T1000 (cell line): Measurements from ENCODE around the gene GOLT1B.

Experiments
- DNase-seq: peaks from one replicate; lab custom pipeline; 2025; ENCODE audit warnings: mixed read lengths; lab: John Stamatoyannopoulos, UW

GOLT1B gene

GRCh38 chr12:21523148-21523547 is 21.6 kb downstream of the GOLT1B start:
- DNase-seq = no peak

- DNase-seq = no peak
These were observed 24.5 kb downstream of the GOLT1B start, which contains the start of gene SPX for GRCh38 chr12:21526053-21526452. SPX (plus strand) TSS chr12:21526296; CDS start chr12:21526473, 177 bp downstream.

- no peak for DNase-seq
These were observed 25.2 kb downstream of the GOLT1B start for GRCh38 chr12:21526721-21527345.

GRCh38 chr12:21527451-21528180 is 26.0 kb downstream of the GOLT1B start:
- DNase-seq = peak; percentile 57

GRCh38 chr12:21528953-21529352 is 27.4 kb downstream of the GOLT1B start:
- DNase-seq = no peak

- DNase-seq = no peak
These were observed 27.9 kb downstream of the GOLT1B start for GRCh38 chr12:21529456-21529855.

GRCh38 chr12:21538061-21538653 is 36.6 kb downstream of the GOLT1B start:
- DNase-seq = no peak

- no peak for DNase-seq
These were observed 38.2 kb downstream of the GOLT1B start for GRCh38 chr12:21539797-21540196.

GRCh38 chr12:21541773-21542172 is 40.2 kb downstream of the GOLT1B start:
- no peak for DNase-seq

- no peak for DNase-seq
These were observed 40.8 kb downstream of the GOLT1B start for GRCh38 chr12:21542403-21542802.

- no peak for DNase-seq
These were observed 41.6 kb downstream of the GOLT1B start for GRCh38 chr12:21543151-21543550.

GRCh38 chr12:21545557-21545956 is 44.0 kb downstream of the GOLT1B start:
- DNase-seq = no peak

GRCh38 chr12:21546716-21547115 is 45.1 kb downstream of the GOLT1B start:
- DNase-seq = no peak

GRCh38 chr12:21547437-21547836 is 45.8 kb downstream of the GOLT1B start:
- no peak for DNase-seq

- DNase-seq = no peak
These were observed 50.4 kb downstream of the GOLT1B start for GRCh38 chr12:21551841-21552465.

GRCh38 chr12:21552635-21553328 is 51.2 kb downstream of the GOLT1B start:
- DNase-seq = no peak

GRCh38 chr12:21553329-21553675 is 51.7 kb downstream of the GOLT1B start:
- no peak for DNase-seq

- no peak for DNase-seq
These were observed 56.6 kb downstream of the GOLT1B start for GRCh38 chr12:21558100-21558679.

GRCh38 chr12:21559855-21560569 is 58.4 kb downstream of the GOLT1B start:
- no peak for DNase-seq

GRCh38 chr12:21561158-21561557 is 59.6 kb downstream of the GOLT1B start:
- DNase-seq = no peak

GRCh38 chr12:21562859-21563258 is 61.3 kb downstream of the GOLT1B start:
- DNase-seq = no peak
